HepG2 (cell line): Measurements from ENCODE around the gene GABARAPL2. TPM values are rescaled to one million over a fixed set of nuclear protein-coding genes. Genes with fewer than 3 reads are reported as not detected.

Experiments used
- ARID4A ChIP-seq: sonication (generic); formaldehyde crosslinking; IDR thresholded peaks from 2 replicates; pipeline ENCODE4 v1.5.0; 2020; ENCODE audit warnings: mild to moderate bottlenecking, missing genetic modification reagents, borderline replicate concordance
- CBFB ChIP-seq: sonication (generic); formaldehyde crosslinking; IDR thresholded peaks from 2 replicates; pipeline ENCODE4 v1.4.0; 2020; ENCODE audit warnings: missing genetic modification reagents
- CBX1 ChIP-seq: IDR thresholded peaks from one replicate; pipeline ENCODE4 v1.6.1; 2016; ENCODE audit warnings: antibody characterized with exemption, low read depth
- CEBPG ChIP-seq: IDR thresholded peaks from 2 replicates; pipeline ENCODE4 v1.6.1; 2016
- CREBL2 ChIP-seq: sonication (generic); formaldehyde crosslinking; IDR thresholded peaks from 2 replicates; pipeline ENCODE4 v1.8.1; 2023; ENCODE audit warnings: missing genetic modification reagents, mild to moderate bottlenecking, borderline replicate concordance
- PRDM10 ChIP-seq: sonication (generic); formaldehyde crosslinking; IDR thresholded peaks from 2 replicates; pipeline ENCODE4 v1.4.0; 2020; ENCODE audit warnings: low read depth, missing genetic modification reagents
- RARA ChIP-seq: IDR thresholded peaks from 2 replicates; pipeline ENCODE4 v1.6.1; 2016; ENCODE audit warnings: missing genetic modification reagents, missing compliant biosample characterization
- REST ChIP-seq, 2 experiments: IDR thresholded peaks; 2 replicates each; pipeline ENCODE4 v1.6.1; 2011 to 2012; ENCODE audit warnings: low read length in 2 of 2, borderline replicate concordance in 1 of 2, low read depth in 1 of 2, mild to moderate bottlenecking in 1 of 2, moderate library complexity in 1 of 2
- SMARCE1 ChIP-seq: fragments of 450-650 bp; IDR thresholded peaks from 2 replicates; pipeline ENCODE4 v1.6.1; 2017; ENCODE audit warnings: borderline replicate concordance
- YEATS2 ChIP-seq: sonication (generic); formaldehyde crosslinking; IDR thresholded peaks from 2 replicates; pipeline ENCODE4 v1.4.0; 2020; ENCODE audit warnings: missing genetic modification reagents, borderline replicate concordance
- ZBTB3 ChIP-seq: sonication (generic); formaldehyde crosslinking; IDR thresholded peaks from 2 replicates; pipeline ENCODE4 v1.4.0; 2020; ENCODE audit warnings: low read depth, mild to moderate bottlenecking, moderate library complexity, missing genetic modification reagents, borderline replicate concordance
- ZNF10 ChIP-seq: sonication (generic); formaldehyde crosslinking; IDR thresholded peaks from 2 replicates; pipeline ENCODE4 v1.4.0; 2020; ENCODE audit warnings: mild to moderate bottlenecking, low read depth, missing genetic modification reagents, borderline replicate concordance
- polyA plus RNA-seq, 8 experiments: library from polyadenylated mRNA; depleted of rRNA in 3 of 8; stranded (reverse) in 7 of 8; unstranded in 1 of 8; fragments of >200 nt; fragmentation: Illumina TruSeq in 4 of 8; extraction: Trizol in 4 of 8; gene quantifications; 2 replicates each; pipeline versions ENCODE4 v1.2.1 to v1.2.3, GENCODE V29; 2011 to 2016; ENCODE audit warnings: low read depth in 4 of 8, missing spikeins in 1 of 8, mixed read lengths in 1 of 8; ENCODE audit not compliant: insufficient read depth in 1 of 8
- total RNA-seq, 5 experiments: library from RNA; depleted of rRNA; stranded (reverse); fragments of >200 nt; fragmentation: Illumina TruSeq; extraction: Trizol; gene quantifications; 2 replicates each; pipeline ENCODE4 v1.2.3, GENCODE V29; 2016; ENCODE audit warnings: low read depth in 1 of 5

Gene GABARAPL2
- total and polyA plus RNA-seq, 2 of the 13 experiments (the other 11 are each of a cell fraction or from before 2014, with no cell fraction given): 76.4 to 83.0 TPM

GRCh38 chr16:75622761-75623605 is 56.8 kb downstream of the GABARAPL2 start, which contains the start of gene ADAT1 (continued):
- TF ChIP-seq ZBTB3 (CRISPR knock-in tag) (no peak), YEATS2 (CRISPR knock-in tag) (peak; percentile 97), PRDM10 (CRISPR knock-in tag) (peak; percentile 46; the same call in 1 of the 2 replicates), CBX1 (peak; percentile 85), CREBL2 (CRISPR knock-in tag) (no peak), ZNF10 (CRISPR knock-in tag) (no peak), CEBPG (peak; percentile 37; the same call in 1 of the 2 replicates), ARID4A (CRISPR knock-in tag) (peak; percentile 99), CBFB (peak; percentile 73; the same call in 1 of the 2 replicates), RARA (peak; percentile 15; the same call in 1 of the 2 replicates), SMARCE1 (no peak), REST (IDR thresholded peaks at IDR 0.05; ENCODE audit: borderline replicate concordance in 1 of 2, low read depth in 1 of 2, low read length in 2 of 2) (no peak)
